Neural progenitor cell (in vitro differentiated cells): ENCODE results near the gene PTGER1.

Experiments
- EZH2 ChIP-seq: fragments of 200-600 bp; sonication (generic); IDR thresholded peaks from 2 replicates; pipeline ENCODE4 v1.6.1; 2017; ENCODE audit warnings: antibody characterized with exemption, mild to moderate bottlenecking, moderate library complexity
- EZH2phosphoT487 ChIP-seq: fragments of 200-600 bp; sonication (generic); IDR thresholded peaks from 2 replicates; pipeline ENCODE4 v1.6.1; 2017; ENCODE audit warnings: antibody characterized with exemption
- TF ChIP-seq, protein P1 (sequence below): fragments of 200-600 bp; sonication (generic); IDR thresholded peaks from 2 replicates; pipeline ENCODE4 v1.5.1; 2017; ENCODE audit warnings: antibody characterized with exemption, mild to moderate bottlenecking

DNA sequence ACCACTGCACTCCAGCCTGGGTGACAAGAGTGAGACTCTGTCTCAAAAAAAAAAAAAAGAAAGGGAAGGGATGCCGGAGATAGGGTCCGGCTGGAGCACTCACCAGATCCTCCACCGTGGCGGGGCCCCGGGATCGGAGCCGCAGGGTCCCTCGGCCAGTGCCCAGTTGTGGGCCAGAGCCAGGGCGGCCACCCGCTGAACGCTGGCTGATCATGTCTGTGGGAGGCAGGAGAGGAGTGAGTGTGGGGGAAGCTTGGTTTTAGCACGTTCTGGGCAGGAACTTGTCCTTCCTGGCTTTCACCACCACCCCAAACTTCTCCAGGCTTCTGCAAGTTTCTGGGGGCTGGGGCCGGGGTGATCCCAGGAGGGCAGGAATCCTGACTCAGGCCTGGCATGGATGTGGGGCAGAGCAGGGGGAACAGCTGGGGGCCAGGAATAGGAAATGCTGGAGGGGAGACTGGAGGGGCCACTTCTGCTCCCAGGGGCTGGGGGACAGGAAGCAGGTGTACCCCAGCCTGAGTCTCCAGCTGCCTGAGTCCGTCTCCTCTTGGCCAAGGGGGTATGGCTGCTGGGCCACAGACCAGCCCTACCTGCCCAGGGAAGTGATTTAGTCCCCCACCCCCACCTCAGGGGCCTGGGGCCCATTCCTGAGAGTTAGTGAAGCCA lies 4.3 kb upstream of the PTGER1 start:
- TF ChIP-seq EZH2, result no peak
- TF ChIP-seq, protein P1, sequence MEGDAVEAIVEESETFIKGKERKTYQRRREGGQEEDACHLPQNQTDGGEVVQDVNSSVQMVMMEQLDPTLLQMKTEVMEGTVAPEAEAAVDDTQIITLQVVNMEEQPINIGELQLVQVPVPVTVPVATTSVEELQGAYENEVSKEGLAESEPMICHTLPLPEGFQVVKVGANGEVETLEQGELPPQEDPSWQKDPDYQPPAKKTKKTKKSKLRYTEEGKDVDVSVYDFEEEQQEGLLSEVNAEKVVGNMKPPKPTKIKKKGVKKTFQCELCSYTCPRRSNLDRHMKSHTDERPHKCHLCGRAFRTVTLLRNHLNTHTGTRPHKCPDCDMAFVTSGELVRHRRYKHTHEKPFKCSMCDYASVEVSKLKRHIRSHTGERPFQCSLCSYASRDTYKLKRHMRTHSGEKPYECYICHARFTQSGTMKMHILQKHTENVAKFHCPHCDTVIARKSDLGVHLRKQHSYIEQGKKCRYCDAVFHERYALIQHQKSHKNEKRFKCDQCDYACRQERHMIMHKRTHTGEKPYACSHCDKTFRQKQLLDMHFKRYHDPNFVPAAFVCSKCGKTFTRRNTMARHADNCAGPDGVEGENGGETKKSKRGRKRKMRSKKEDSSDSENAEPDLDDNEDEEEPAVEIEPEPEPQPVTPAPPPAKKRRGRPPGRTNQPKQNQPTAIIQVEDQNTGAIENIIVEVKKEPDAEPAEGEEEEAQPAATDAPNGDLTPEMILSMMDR, result no peak
- TF ChIP-seq EZH2phosphoT487, result no peak
